ENCODE results near the gene ITPRIPL2. TPM values are rescaled to one million over a fixed set of nuclear protein-coding genes. Genes with fewer than 3 reads are reported as not detected.

The ITPRIPL2 gene
- total and polyA plus RNA-seq, 2 experiments from 2014 or later = 9.5 to 71.9 TPM

DNA sequence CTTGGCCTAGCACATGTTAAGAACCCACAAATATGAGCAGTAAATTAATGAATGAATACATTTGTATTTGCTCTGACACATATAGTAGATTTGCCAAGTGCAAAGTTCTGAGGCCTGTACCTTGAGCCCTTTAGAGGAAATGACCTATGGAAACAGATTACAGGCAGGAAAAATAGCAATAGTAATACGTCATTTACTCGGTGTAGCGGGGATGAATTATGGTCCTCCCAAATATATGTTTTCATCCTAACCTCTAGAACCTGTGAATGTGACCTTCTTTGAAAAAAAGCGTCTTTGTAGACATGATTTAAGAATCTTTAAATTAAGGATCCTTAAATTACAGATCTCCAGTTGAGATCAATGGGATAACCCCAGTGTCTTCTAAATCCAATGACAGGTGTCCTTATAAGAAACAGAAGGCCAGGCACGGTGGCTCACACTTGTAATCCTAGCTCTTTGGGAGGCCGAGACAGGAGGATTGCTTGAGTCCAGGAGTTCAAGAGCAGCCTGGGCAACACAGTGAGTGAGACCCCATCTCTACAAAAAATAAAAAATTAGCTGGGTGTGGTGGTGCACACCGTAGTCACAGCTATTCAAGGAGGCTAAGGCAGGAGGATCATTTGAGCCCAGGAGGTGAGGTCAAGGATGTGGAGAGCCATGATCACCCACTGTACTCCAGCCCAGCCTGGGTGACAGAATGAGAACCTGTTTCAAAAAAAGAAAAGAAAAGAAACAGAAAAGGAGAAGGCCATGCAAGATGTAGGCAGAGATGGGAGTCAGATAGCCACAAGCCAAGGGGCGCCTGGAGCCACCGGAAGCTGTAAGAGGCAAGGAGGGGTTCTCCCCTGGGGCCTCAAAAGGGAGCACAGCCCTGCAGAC is 5.1 kb upstream of the ITPRIPL2 start:
- Histone ChIP-seq H3K36me3 (ENCODE audit: low read depth) (no peaks in the 10 kb centered on the region), H2AFZ (no peak overlapping the region), H3K4me1 (ENCODE audit: insufficient read depth) (peaks cover 7% of the 10 kb centered on the region; the same call in 1 of the 2 replicates), H3K4me2 (ENCODE audit: unreplicated experiment) (no peak overlapping the region), H3K9me2 (ENCODE audit: insufficient read depth) (no peaks in the 10 kb centered on the region), H3K27ac (no peak overlapping the region), H3K27me3 (replicated peaks; ENCODE audit: insufficient read depth) (no peaks in the 10 kb centered on the region), H3K79me2 (ENCODE audit: insufficient read depth) (no peaks in the 10 kb centered on the region), H3K9ac (no peak overlapping the region), H3F3A (ENCODE audit: insufficient read depth) (peaks cover 9% of the 10 kb centered on the region; the same call in 1 of the 2 replicates), H3K4me3 (no peak overlapping the region), H4K20me1 (ENCODE audit: insufficient read depth) (no peaks in the 10 kb centered on the region), H3K9me3 (ENCODE audit: low read depth) (no peaks in the 10 kb centered on the region)
- no peak for DNase-seq
- WGBS, 2 experiments (ENCODE audit: low coverage in 1 of 2, low lambda C conversion rate in 2 of 2, missing lambda C conversion rate in 2 of 2) = 90 to 91% methylated on average over 9 of the region's 9 CpGs
- in situ Hi-C loops (cut with MboI) = no loop called here
- no peak for TF ChIP-seq EZH2 (IDR thresholded peaks at IDR 0.05; ENCODE audit: insufficient read depth, poor library complexity, severe bottlenecking)
- TF ChIP-seq EZH2phosphoT487 (IDR thresholded peaks at IDR 0.05; ENCODE audit: insufficient read depth, low read depth) = no peak

DNA sequence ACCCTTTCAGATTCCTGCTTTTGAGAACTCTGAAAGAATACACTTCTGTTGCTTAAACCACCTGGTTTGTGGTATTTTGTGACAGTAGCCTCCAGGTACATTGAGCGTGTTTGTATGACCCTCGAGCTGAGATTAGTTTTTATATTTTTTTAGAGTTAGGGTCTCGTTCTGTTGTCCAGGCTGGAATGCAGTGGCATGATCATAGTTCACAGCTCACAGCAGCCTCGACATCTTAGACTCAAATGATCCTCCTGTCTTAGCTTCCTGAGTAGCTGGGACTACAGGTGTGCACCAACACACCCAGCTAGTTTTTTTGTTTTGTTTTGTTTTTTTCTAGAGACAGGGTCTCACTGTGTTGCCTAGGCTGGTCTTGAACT is 4.5 kb upstream of the ITPRIPL2 start:
- Histone ChIP-seq H4K20me1 (ENCODE audit: insufficient read depth) (no peaks in the 10 kb centered on the region), H3K9ac (no peak overlapping the region), H3K4me3 (no peak overlapping the region), H3K4me2 (ENCODE audit: unreplicated experiment) (no peak overlapping the region), H3K36me3 (ENCODE audit: low read depth) (no peaks in the 10 kb centered on the region), H3K9me3 (ENCODE audit: low read depth) (no peaks in the 10 kb centered on the region), H3K79me2 (ENCODE audit: insufficient read depth) (peaks cover 2% of the 10 kb centered on the region), H3K27ac (no peak overlapping the region), H3K9me2 (ENCODE audit: insufficient read depth) (no peaks in the 10 kb centered on the region), H2AFZ (no peak overlapping the region), H3K27me3 (replicated peaks; ENCODE audit: insufficient read depth) (no peaks in the 10 kb centered on the region), H3K4me1 (ENCODE audit: insufficient read depth) (peaks cover 7% of the 10 kb centered on the region; the same call in 1 of the 2 replicates), H3F3A (ENCODE audit: insufficient read depth) (peaks cover 9% of the 10 kb centered on the region; the same call in 1 of the 2 replicates)
- no peak for DNase-seq
- TF ChIP-seq EZH2phosphoT487 (IDR thresholded peaks at IDR 0.05; ENCODE audit: insufficient read depth, low read depth) (no peak), EZH2 (IDR thresholded peaks at IDR 0.05; ENCODE audit: insufficient read depth, poor library complexity, severe bottlenecking) (no peak)
- WGBS, 2 experiments (ENCODE audit: low coverage in 1 of 2, low lambda C conversion rate in 2 of 2, missing lambda C conversion rate in 2 of 2) = 83 to 89% methylated on average over 4 of the region's 4 CpGs
- in situ Hi-C loops (cut with MboI) = no loop called here

DNA sequence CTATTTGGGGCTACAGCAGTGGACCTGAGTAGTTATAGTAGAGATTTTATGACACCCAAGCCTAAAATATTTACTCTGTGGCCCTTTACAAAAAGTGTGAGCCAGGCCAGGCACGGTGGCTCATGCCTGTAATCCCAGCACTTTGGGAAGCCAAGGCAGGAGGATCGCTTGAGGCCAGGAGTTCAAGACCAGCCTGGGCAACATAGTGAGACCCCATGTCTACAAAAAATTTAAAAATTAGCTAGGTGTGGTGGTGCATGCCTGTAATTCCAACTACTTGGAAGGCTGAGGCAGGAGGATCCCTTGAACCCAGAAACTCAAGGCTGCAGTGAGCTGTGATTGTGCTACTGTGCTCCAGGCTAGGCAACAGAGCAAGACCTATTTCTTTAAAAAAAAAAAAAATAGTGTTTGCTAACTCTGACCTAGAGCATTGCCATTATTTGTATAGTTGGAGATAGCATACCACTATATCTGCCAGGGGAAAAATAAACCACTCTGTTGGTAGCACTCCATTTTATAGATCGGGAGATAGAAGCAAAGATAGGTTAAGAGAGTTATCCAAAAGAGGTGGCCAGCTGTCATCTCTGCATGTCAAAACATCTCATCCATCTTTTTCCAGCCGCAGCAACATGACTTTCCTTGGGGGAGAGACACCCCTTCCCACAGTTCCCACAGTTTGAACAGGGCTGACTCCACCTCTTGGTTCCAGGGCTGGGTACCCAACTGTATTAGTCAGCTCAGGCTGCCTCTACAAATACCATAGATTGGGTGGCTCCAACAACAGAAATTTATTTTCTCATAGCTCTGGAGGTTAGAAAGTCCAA is 3.0 kb upstream of the ITPRIPL2 start:
- H3K9ac ChIP-seq = no peak overlapping the region
- no peak overlapping the region for H3K4me2 ChIP-seq (ENCODE audit: unreplicated experiment)
- no peak overlapping the region for H3K27ac ChIP-seq
- 96 to 98% methylated on average over 4 of the region's 4 CpGs for WGBS, 2 experiments (ENCODE audit: low coverage in 1 of 2, low lambda C conversion rate in 2 of 2, missing lambda C conversion rate in 2 of 2)
- DNase-seq = no peak
- no peaks in the 10 kb centered on the region for H3K9me3 ChIP-seq (ENCODE audit: low read depth)
- no peaks in the 10 kb centered on the region for H3K9me2 ChIP-seq (ENCODE audit: insufficient read depth)
- peaks cover 16% of the 10 kb centered on the region for H3K79me2 ChIP-seq (ENCODE audit: insufficient read depth)
- H3K4me1 ChIP-seq (ENCODE audit: insufficient read depth) = peaks cover 14% of the 10 kb centered on the region
- H3K4me3 ChIP-seq = no peak overlapping the region
- no peak overlapping the region for H2AFZ ChIP-seq
- no peaks in the 10 kb centered on the region for H3K36me3 ChIP-seq (ENCODE audit: low read depth)
- TF ChIP-seq EZH2phosphoT487 (IDR thresholded peaks at IDR 0.05; ENCODE audit: insufficient read depth, low read depth) (no peak), EZH2 (IDR thresholded peaks at IDR 0.05; ENCODE audit: insufficient read depth, poor library complexity, severe bottlenecking) (no peak)
- no peaks in the 10 kb centered on the region for H4K20me1 ChIP-seq (ENCODE audit: insufficient read depth)
- peaks cover 10% of the 10 kb centered on the region for H3F3A ChIP-seq (ENCODE audit: insufficient read depth)
- in situ Hi-C loops (cut with MboI) = no loop called here
- H3K27me3 ChIP-seq (replicated peaks; ENCODE audit: insufficient read depth) = no peaks in the 10 kb centered on the region

DNA sequence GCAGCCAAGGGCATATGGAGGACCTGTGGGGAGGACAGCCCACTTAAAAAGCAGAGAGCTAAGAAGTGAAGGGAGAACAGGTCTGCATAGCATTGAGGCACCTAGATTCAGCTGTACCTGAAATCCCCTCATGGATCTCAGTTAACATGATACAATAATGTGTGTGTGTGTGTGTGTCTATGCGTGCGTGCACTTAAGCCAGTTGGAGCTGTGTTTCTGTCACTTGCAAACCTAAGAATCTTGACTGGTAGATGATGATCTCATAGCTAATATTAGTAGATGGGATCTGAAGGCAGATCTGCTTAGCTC is 1.7 kb upstream of the ITPRIPL2 start:
- H3K4me1 ChIP-seq (ENCODE audit: insufficient read depth) = peaks cover 27% of the 10 kb centered on the region
- H3K9me2 ChIP-seq (ENCODE audit: insufficient read depth) = no peaks in the 10 kb centered on the region
- H3K4me2 ChIP-seq (ENCODE audit: unreplicated experiment) = no peak overlapping the region
- no peak overlapping the region for H3K9ac ChIP-seq
- WGBS, 2 experiments (ENCODE audit: low coverage in 1 of 2, low lambda C conversion rate in 2 of 2, missing lambda C conversion rate in 2 of 2) = 84 to 93% methylated on average over 2 of the region's 2 CpGs
- no peak for DNase-seq
- H3K9me3 ChIP-seq (ENCODE audit: low read depth) = no peaks in the 10 kb centered on the region
- peaks cover 6% of the 10 kb centered on the region; the same call in 1 of the 2 replicates for H3K36me3 ChIP-seq (ENCODE audit: low read depth)
- H3K27ac ChIP-seq = no peak overlapping the region
- H4K20me1 ChIP-seq (ENCODE audit: insufficient read depth) = no peaks in the 10 kb centered on the region
- H3K27me3 ChIP-seq (replicated peaks; ENCODE audit: insufficient read depth) = no peaks in the 10 kb centered on the region
- TF ChIP-seq EZH2phosphoT487 (IDR thresholded peaks at IDR 0.05; ENCODE audit: insufficient read depth, low read depth) (no peak), EZH2 (IDR thresholded peaks at IDR 0.05; ENCODE audit: insufficient read depth, poor library complexity, severe bottlenecking) (no peak)
- H3F3A ChIP-seq (ENCODE audit: insufficient read depth) = peaks cover 23% of the 10 kb centered on the region
- H2AFZ ChIP-seq = no peak overlapping the region
- no peak overlapping the region for H3K4me3 ChIP-seq
- H3K79me2 ChIP-seq (ENCODE audit: insufficient read depth) = peaks cover 29% of the 10 kb centered on the region
- in situ Hi-C loops (cut with MboI) = no loop called here
